ENCODE measurements around the gene AOPEP.
A peak's percentile ranks its signal among the peaks of the same experiment; 100 is the strongest.

AOPEP gene

GRCh38 chr9:95099321-95100070, 373.0 kb downstream of the AOPEP start:
- Histone ChIP-seq H3K27me3 (no peaks in the 10 kb centered on the region), H3K4me1 (peaks cover 0 to 97% (median 36%) of the 10 kb centered on the region in 4 donors), H3K9me3 (no peaks in the 10 kb centered on the region), H3K36me3 (peaks cover 5 to 38% (median 6%) of the 10 kb centered on the region in 3 donors), H3K4me3 (no peak overlapping the region), H3K27ac (peak overlapping the region; percentile 42 to 93)
- no peak for TF ChIP-seq CTCF (IDR thresholded peaks at IDR 0.05)
- no peak for DNase-seq
- intact Hi-C loops (cut with DNase I; ENCODE audit: low total_unique reads): no loop called here

DNA sequence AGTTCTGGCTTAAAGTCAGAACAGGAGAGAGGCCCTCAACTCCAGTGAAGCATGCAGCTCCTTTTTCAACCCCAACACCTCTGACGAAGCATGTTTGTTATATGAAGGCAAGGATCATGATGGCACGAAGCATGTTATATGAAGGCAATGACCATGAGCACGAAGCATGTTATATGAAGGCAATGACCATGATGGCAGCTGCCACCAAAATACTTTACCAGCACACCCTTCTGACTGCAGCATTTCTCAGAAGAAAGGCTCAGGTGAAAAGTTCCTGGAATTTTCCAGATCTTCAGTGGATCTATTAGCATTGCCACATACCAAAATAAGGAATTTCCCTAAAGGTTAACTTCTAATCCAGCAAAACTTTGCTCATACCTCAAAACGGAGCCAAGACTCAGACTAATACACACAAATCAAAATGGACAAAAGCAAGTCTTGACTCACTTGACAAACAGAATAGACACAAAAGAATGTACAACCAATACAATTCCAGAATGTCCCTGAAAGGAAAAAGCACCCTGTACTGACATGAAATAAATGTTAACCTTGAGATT, 373.6 kb downstream of the AOPEP start:
- H3K36me3 ChIP-seq: peaks cover 5 to 38% (median 6%) of the 10 kb centered on the region in 3 donors

DNA sequence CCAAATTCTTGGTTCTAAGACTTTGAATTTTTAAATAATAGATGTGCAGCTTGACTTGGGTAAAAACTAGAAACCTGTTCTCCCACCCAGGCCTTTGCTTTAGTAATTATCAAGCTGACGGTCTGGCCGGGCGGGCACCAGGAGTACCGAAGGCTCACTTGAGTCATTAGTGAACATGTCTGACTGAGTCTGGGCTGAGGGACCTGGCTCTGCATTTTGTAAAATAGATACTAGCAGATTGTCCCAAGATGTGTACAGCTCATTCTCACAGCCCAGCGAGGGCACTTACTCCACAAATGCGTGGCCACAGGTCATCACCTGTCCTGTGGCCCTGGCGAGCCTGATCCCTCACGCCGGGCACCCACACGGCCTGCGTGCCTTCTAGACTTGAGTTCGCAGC, 374.8 kb downstream of the AOPEP start:
- Histone ChIP-seq H3K4me1 (peaks cover 0 to 97% (median 42%) of the 10 kb centered on the region in 4 donors), H3K4me3 (no peak overlapping the region), H3K36me3 (peaks cover 0 to 46% (median 2%) of the 10 kb centered on the region in 3 donors), H3K9me3 (no peaks in the 10 kb centered on the region), H3K27ac (peak overlapping the region; percentile 2 to 93), H3K27me3 (no peaks in the 10 kb centered on the region)
- intact Hi-C loops (cut with DNase I; ENCODE audit: low total_unique reads): no loop called here
- TF ChIP-seq CTCF (IDR thresholded peaks at IDR 0.05): no peak
- no peak for DNase-seq

More for the DNA sequence above, 373.6 kb downstream of the AOPEP start:
- intact Hi-C loops (cut with DNase I; ENCODE audit: low total_unique reads): no loop called here
- peak overlapping the region; percentile 42 to 93 for H3K27ac ChIP-seq
- H3K27me3 ChIP-seq: no peaks in the 10 kb centered on the region
- H3K4me3 ChIP-seq: no peak overlapping the region
- no peaks in the 10 kb centered on the region for H3K9me3 ChIP-seq
- H3K4me1 ChIP-seq: peaks cover 0 to 97% (median 38%) of the 10 kb centered on the region in 4 donors
- TF ChIP-seq CTCF (IDR thresholded peaks at IDR 0.05): no peak
- no peak for DNase-seq

- DNase-seq: no peak
These were observed 375.5 kb downstream of the AOPEP start for GRCh38 chr9:95102001-95102433.

GRCh38 chr9:95102572-95102971, 376.1 kb downstream of the AOPEP start:
- H3K27me3 ChIP-seq: no peaks in the 10 kb centered on the region
- H3K9me3 ChIP-seq: no peaks in the 10 kb centered on the region
- H3K4me1 ChIP-seq: peaks cover 0 to 99% (median 54%) of the 10 kb centered on the region in 4 donors
- no peak for TF ChIP-seq CTCF (IDR thresholded peaks at IDR 0.05)
- intact Hi-C loops (cut with DNase I; ENCODE audit: low total_unique reads): no loop called here
- DNase-seq: no peak
- H3K27ac ChIP-seq: peak overlapping the region in 1 of 2 donors; percentile 93
- H3K36me3 ChIP-seq: peaks cover 0 to 47% (median 4%) of the 10 kb centered on the region in 3 donors
- H3K4me3 ChIP-seq: no peak overlapping the region

More at GRCh38 chr9:95102001-95102433, 375.5 kb downstream of the AOPEP start:
- H3K27ac ChIP-seq: peak overlapping the region; percentile 2 to 93
- intact Hi-C loops (cut with DNase I; ENCODE audit: low total_unique reads): no loop called here
- H3K27me3 ChIP-seq: no peaks in the 10 kb centered on the region
- no peak for TF ChIP-seq CTCF (IDR thresholded peaks at IDR 0.05)
- peaks cover 0 to 51% (median 4%) of the 10 kb centered on the region in 3 donors for H3K36me3 ChIP-seq
- no peak overlapping the region for H3K4me3 ChIP-seq
- H3K9me3 ChIP-seq: no peaks in the 10 kb centered on the region
- H3K4me1 ChIP-seq: peaks cover 0 to 98% (median 49%) of the 10 kb centered on the region in 4 donors

All from tibial artery (tissue), 4 donors.